Embryonic facial prominence (tissue), 1 donor: Measurements from ENCODE around the gene FAU.
"Not testable (repeated sequence)": the region's sequence is repeated elsewhere in the genome, so short reads cannot be mapped to it uniquely, and the experiment has no call there.

ENCODE experiments used
- DNase-seq: peaks from one replicate; pipeline ENCODE4 v3.0.0-alpha.2; 2016; ENCODE audit errors: extremely low spot score

FAU gene

DNA sequence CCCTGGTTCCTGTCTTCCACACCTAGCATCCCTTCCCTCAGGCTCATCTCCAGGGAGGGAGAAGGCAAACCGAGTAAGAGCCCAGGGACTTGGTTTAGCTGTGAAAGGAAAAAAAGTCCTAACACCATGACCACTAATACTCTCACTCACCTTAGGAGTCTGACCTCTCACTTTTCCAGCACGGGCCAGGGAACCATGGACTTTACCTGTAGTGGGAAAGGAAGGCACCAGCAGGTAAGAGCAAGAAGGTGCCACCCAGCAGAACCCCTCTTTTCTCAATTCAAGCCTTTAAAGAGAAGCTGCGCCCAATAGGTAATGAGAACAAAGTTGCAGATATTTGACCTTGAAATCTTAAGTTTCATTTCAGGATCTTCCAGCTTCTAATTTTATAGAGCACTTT, 1.1 kb downstream of the FAU start:
- no peak for DNase-seq

GRCh38 chr11:65119670-65119995, 2.3 kb downstream of the FAU start:
- DNase-seq, result no peak

- DNase-seq, result not testable (repeated sequence)
Observed at GRCh38 chr11:65118891-65119669, 2.9 kb downstream of the FAU start.

DNA sequence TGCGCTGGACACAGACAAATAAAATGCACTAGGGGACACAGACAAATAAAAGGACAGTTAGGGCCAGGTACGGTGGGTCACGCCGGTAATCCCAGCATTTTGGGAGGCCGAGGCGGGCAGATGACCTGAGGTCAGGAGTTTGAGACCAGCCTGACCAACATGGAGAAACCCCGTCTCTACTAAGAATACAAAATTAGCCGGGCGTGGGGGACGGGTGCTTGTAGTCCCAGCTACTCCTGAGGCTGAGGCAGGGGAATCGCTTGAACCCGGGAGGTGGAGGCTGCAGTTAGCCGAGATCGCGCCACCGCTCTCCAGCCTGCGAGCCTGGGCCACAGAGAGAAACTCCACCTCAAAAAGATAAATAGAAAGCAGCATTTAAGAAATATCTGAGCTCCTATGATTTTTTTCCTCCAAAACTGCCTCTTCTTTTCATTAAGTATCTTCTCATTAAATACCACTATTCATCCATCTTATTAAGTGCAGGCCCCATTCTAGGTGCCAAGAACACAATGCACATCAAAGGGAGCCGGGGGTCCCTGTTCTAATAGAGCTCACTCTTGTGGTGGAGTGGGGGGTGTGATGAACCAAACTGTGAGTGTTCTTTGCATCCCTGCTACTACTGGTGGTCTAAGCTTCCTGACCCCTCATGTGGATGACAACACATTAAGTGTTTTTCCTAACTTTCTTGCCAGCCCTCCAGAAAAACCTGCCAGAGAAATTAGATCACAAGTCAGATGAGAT, 3.7 kb downstream of the FAU start:
- DNase-seq, result no peak

- peak; percentile 97 for DNase-seq
Observed at GRCh38 chr11:65117206-65118096, 4.5 kb downstream of the FAU start, which contains the start of gene ZNHIT2. Gene ZNHIT2, minus strand, starts transcription at chr11:65117701. Its CDS starts 48 bp downstream, at chr11:65117653.

- no peak for DNase-seq
Observed at GRCh38 chr11:65116370-65117205, 5.3 kb downstream of the FAU start.

- no peak for DNase-seq
Observed at GRCh38 chr11:65115361-65116082, 6.4 kb downstream of the FAU start.

DNA sequence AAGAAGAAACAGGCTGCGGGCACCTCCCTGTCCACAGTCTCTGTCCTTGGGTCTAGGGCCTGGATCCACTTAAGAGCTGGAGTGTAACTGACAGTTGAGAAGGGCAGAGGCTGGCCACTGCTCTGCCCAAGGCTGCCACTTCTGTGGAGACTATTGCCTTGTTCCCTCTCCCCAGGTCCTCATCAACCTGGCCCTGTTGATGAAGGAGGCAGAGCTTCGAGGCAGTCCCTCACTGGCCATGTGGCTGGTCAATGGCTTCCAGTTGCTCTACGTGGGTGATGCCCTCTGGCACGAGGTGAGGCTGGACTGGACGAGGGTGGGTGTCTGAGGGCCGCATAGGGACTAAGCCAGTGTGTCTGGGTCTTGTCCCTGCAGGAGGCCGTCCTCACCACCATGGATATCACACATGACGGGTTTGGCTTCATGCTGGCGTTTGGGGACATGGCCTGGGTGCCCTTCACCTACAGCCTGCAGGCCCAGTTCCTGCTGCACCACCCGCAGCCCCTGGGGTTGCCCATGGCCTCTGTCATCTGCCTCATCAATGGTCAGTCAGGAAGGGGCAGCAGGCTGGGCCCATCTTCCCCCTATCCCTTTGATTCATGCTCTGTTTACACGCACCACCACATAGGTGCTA, 7.3 kb downstream of the FAU start:
- no peak for DNase-seq

DNA sequence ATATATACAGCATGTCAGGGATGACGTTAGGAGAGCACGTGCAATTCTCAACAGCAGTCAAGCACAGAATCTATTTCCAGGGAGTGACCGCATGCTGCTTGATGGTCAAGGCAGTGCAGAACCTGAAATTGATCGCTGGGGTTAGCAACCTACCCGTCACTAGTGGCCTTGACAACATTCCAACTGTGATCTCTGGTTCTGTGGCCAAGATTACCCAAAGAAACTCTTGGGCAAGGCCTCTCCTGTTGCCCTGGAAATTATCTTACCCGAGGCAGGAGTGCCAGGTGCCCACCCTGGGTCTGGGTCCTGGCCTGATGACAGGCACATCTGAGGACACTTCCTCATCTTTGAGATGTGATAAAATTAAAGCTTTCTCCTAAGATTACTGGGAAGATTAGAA, 8.1 kb downstream of the FAU start:
- no peak for DNase-seq

DNA sequence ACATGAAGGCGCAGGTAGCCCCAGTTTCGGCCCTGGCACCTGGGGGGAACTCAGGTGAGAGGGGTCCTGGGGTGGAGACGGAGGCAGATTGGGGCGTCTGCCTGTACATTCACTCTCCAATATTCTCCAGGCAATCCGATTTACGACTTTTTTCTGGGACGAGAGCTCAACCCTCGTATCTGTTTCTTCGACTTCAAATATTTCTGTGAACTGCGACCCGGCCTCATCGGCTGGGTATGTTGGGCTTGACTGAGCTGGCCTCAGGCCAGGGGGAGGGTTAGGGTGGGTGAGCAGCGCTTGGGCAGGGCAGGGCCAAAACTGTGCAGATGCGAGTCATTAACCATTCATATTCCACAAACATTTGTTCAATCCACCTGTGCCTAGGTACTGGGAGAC, 8.6 kb downstream of the FAU start:
- no peak for DNase-seq

GRCh38 chr11:65112546-65113360, 9.2 kb downstream of the FAU start:
- no peak for DNase-seq

DNA sequence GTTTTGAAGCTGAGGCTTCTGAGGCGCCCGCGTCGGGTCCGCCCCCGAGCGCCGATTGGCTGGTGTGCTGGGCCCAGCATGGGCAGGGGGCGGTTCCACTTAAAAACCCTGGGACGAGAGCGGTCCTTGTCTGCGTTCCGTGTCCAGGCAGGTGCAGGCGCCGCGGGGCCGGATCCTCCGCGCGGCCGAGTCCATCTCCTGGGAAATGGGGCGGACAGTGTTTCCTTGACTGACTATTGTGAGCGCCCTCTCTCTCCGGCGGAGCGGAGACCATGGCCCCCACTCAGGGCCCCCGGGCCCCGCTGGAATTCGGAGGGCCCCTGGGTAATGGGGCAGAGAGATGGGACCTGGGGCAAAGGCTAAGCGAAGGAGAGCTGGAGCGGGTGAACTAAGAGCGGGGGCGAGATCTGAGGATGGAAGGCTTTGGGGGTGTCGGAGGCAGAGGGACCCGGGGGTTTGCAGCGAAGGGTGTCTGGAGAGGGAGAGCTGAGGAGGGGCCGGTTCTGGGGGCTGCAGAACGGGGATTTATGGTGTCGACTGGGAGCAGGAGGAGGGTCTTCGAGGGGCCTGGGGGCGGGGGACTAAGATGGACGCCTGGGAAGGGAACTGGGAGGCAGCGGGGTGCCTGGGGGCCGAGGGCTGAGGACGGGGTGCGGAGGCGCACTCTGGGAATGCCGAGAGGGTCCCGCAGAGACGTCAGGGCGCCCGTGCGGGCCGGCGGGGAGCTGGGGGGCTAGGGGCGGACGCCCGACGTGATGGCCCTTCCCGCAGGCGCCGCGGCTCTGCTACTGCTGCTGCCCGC, 10.0 kb downstream of the FAU start, which contains the start of gene TM7SF2:
Gene TM7SF2 (plus strand): TSS at position 129 of the 802 bp plus-strand sequence. CDS start 144 bp downstream, at position 273.
- DNase-seq, result no peak

GRCh38 chr11:65111159-65111743, 10.7 kb downstream of the FAU start:
- no peak for DNase-seq

GRCh38 chr11:65110354-65110861, 11.5 kb downstream of the FAU start:
- DNase-seq, result peak; percentile 66

GRCh38 chr11:65109231-65110198, 12.4 kb downstream of the FAU start:
- DNase-seq, result no peak

DNA sequence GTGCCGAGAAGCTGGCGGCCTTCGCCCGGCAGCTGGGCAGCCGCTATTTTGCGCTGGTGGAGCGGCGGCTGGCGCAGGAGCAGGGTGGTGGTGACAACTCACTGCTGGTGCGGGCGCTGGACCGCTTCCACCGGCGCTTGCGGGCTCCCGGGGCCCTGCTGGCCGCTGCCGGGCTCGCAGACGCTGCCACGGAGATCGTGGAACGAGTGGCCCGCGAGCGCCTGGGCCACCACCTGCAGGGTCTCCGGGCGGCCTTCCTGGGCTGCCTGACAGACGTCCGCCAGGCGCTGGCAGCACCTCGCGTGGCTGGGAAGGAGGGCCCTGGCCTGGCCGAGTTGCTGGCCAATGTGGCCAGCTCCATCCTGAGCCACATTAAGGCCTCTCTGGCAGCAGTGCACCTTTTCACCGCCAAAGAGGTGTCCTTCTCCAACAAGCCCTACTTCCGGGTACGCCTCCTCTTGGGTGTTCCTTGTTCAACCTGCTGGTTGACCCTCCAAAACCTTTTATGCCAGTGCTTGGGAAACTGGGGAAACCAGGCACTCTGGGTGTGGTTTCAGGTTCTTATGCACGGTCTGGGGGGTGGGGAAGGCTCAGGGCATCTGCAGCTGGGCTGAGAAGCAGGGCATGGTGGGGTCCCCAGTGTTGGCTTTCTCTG, 13.3 kb downstream of the FAU start:
- no peak for DNase-seq
